Measurements from ENCODE around the gene COQ10A. TPM values are rescaled to one million over a fixed set of nuclear protein-coding genes. Genes with fewer than 3 reads are reported as not detected.

The COQ10A gene
- total and polyA plus RNA-seq, 10 of the 15 experiments (the other 5 are each of a cell fraction or from before 2014, with no cell fraction given) = 3.3 to 19.5 (median 6.9) TPM

GRCh38 chr12:56224102-56224701, 42.5 kb upstream of the COQ10A start, which contains the start of gene NABP2 (continued):
- TF ChIP-seq TAF1 (IDR thresholded peaks at IDR 0.05; ENCODE audit: borderline replicate concordance, low read depth, low read length) (0 out of 2 replicates have a peak, but pooled peaks have one; percentile 46), ZNF592 (IDR thresholded peaks at IDR 0.05) (peak; percentile 69), ZNF24 (IDR thresholded peaks at IDR 0.05) (no peak), JUNB (IDR thresholded peaks at IDR 0.05) (no peak), CREB1 (IDR thresholded peaks at IDR 0.05; ENCODE audit: low read depth) (peak; percentile 73), SMARCA5 (IDR thresholded peaks at IDR 0.05) (peak; percentile 82; the same call in 1 of the 2 replicates), GATAD2B (conservative IDR thresholded peaks at IDR 0.05; ENCODE audit: low read depth) (peak; percentile 65; the same call in 1 of the 2 replicates), TARDBP (IDR thresholded peaks at IDR 0.05; ENCODE audit: borderline replicate concordance) (no peak), IKZF1 (conservative IDR thresholded peaks at IDR 0.05) (peak; percentile 94), FOS (IDR thresholded peaks at IDR 0.05; ENCODE audit: borderline replicate concordance, extremely low read depth, insufficient read length) (peak; percentile 31), NFIC (IDR thresholded peaks at IDR 0.05; ENCODE audit: low read depth, low read length) (no peak), BRCA1 (IDR thresholded peaks at IDR 0.05; ENCODE audit: low read depth, low read length) (no peak), SUZ12 (IDR thresholded peaks at IDR 0.05; ENCODE audit: unreplicated experiment) (no peak), NKRF (conservative IDR thresholded peaks at IDR 0.05) (no peak), RBBP5 (conservative IDR thresholded peaks at IDR 0.05) (no peak), BHLHE40 (IDR thresholded peaks at IDR 0.05; ENCODE audit: borderline replicate concordance in 1 of 2, low read depth in 2 of 2, low read length in 1 of 2) (peak; percentile 70 to 89), KDM1A (IDR thresholded peaks at IDR 0.05; ENCODE audit: borderline replicate concordance) (no peak), POLR2A (IDR thresholded peaks at IDR 0.05; ENCODE audit: low read depth, low read length) (peak; percentile 78), MTA3 (IDR thresholded peaks at IDR 0.05; ENCODE audit: borderline replicate concordance, low read length) (no peak), MLLT1 (IDR thresholded peaks at IDR 0.05) (no peak; the same call in 1 of the 2 replicates), E4F1 (IDR thresholded peaks at IDR 0.05; ENCODE audit: borderline replicate concordance, partially characterized antibody) (peak; percentile 84)
